Chondrocyte (in vitro differentiated cells): ENCODE results near the gene MAGEB5. TPM values are rescaled to one million over a fixed set of nuclear protein-coding genes. Genes with fewer than 3 reads are reported as not detected.
"Not testable (repeated sequence)": the region's sequence is repeated elsewhere in the genome, so short reads cannot be mapped to it uniquely, and the experiment has no call there.

Experiments used
- DNase-seq: peaks from one replicate; pipeline ENCODE4 v3.0.0; 2021; ENCODE audit warnings: mixed read lengths, low spot score
- H3K27ac Mint-ChIP-seq: one replicate; pipeline ENCODE4 v1.8.0; 2021; ENCODE audit warnings: mild to moderate bottlenecking, moderate library complexity, mixed read lengths; ENCODE audit not compliant: unreplicated experiment
- H3K27me3 Mint-ChIP-seq: 2 replicates; pipeline ENCODE4 v1.8.0; 2021; ENCODE audit warnings: low read depth, mixed read lengths
- H3K36me3 Mint-ChIP-seq: 2 replicates; pipeline ENCODE4 v1.8.0; 2021; ENCODE audit warnings: low read depth, mixed read lengths
- H3K4me1 Mint-ChIP-seq: 2 replicates; pipeline ENCODE4 v1.8.0; 2021; ENCODE audit warnings: low read depth, mild to moderate bottlenecking, mixed read lengths
- H3K4me3 Mint-ChIP-seq: one replicate; pipeline ENCODE4 v1.8.0; 2021; ENCODE audit warnings: mild to moderate bottlenecking, moderate library complexity, mixed read lengths; ENCODE audit not compliant: unreplicated experiment
- H3K9me3 Mint-ChIP-seq: 2 replicates; pipeline ENCODE4 v1.8.0; 2021; ENCODE audit warnings: low read depth, mixed read lengths
- CTCF ChIP-seq: fragments of 200-600 bp; sonication (generic); IDR thresholded peaks from 2 replicates; pipeline ENCODE4 v1.5.0; 2021; ENCODE audit warnings: antibody characterized with exemption, mild to moderate bottlenecking, moderate library complexity
- long read RNA-seq: library from polyadenylated mRNA; stranded (forward); transcript quantifications from one replicate; pipeline ENCODE4 v2.0.0, GENCODE V29; 2021
- total RNA-seq: library from RNA; stranded (reverse); gene quantifications from 3 replicates; pipeline ENCODE4 v1.2.1, GENCODE V29; 2021

MAGEB5 gene
- total RNA-seq: not detected in 3 replicates
- long read RNA-seq: 0 reads

GRCh38 chrX:26215869-26216268, at the start of gene MAGEB5:
Gene MAGEB5, plus strand, starts transcription at chrX:26216169. Its CDS starts 1,133 bp downstream, at chrX:26217302.
- H3K4me3 Mint-ChIP-seq: no peak within 1 kb of the TSS
- DNase-seq: no peak
- H3K27me3 Mint-ChIP-seq: no peaks in the 10 kb centered on the region
- TF ChIP-seq CTCF: no peak
- no peaks in the 10 kb centered on the region for H3K36me3 Mint-ChIP-seq
- no peak within 1 kb of the TSS for H3K27ac Mint-ChIP-seq
- H3K9me3 Mint-ChIP-seq: peaks cover 36% of the 10 kb centered on the region
- H3K4me1 Mint-ChIP-seq: no peaks in the 10 kb centered on the region

DNA sequence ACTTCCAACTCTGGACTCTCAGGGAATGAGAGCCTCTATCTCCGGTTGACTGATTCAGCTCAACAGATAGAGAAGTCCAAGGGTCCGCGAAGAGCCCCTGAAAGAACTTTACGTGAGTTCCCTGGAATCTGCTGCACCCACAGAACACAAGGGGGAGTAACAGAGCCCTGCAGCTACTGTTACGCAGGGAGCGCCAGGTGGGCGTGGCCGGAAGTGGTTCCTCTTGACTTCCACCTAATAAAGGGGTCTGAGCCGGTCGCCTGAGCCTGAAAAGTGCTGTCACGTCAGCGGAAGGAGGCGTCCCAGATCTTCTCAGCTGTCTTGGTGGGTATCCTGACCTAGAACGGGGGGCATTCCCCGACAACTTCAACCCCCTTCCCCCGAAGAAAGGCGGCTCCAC, 23.8 kb upstream of the MAGEB5 start, which contains the start of gene MAGEB6:
Gene MAGEB6 (plus strand): TSS at position 237 of the 400 bp plus-strand sequence. CDS start 1,407 bp downstream, outside the sequence.
- no peaks in the 10 kb centered on the region for H3K4me1 Mint-ChIP-seq
- TF ChIP-seq CTCF: no peak
- no peaks in the 10 kb centered on the region for H3K36me3 Mint-ChIP-seq
- H3K27ac Mint-ChIP-seq: no peak within 1 kb of the TSS
- no peak for DNase-seq
- peaks cover 32% of the 10 kb centered on the region for H3K9me3 Mint-ChIP-seq
- no peak within 1 kb of the TSS for H3K4me3 Mint-ChIP-seq
- no peaks in the 10 kb centered on the region for H3K27me3 Mint-ChIP-seq

GRCh38 chrX:26203561-26203960, 12.4 kb upstream of the MAGEB5 start:
- Mint-ChIP-seq H3K4me3 (no peak overlapping the region), H3K9me3 (peaks cover 37% of the 10 kb centered on the region), H3K36me3 (no peaks in the 10 kb centered on the region), H3K27me3 (no peaks in the 10 kb centered on the region), H3K27ac (no peak overlapping the region), H3K4me1 (no peaks in the 10 kb centered on the region)
- no peak for DNase-seq
- TF ChIP-seq CTCF: no peak

GRCh38 chrX:26204717-26205116, 11.3 kb upstream of the MAGEB5 start:
- H3K4me1 Mint-ChIP-seq, H3K27me3 Mint-ChIP-seq, DNase-seq, H3K4me3 Mint-ChIP-seq, H3K36me3 Mint-ChIP-seq, H3K27ac Mint-ChIP-seq: not testable (repeated sequence)
- peaks cover 37% of the 10 kb centered on the region for H3K9me3 Mint-ChIP-seq

- no peak overlapping the region for H3K27ac Mint-ChIP-seq
- H3K9me3 Mint-ChIP-seq: peaks cover 22% of the 10 kb centered on the region
- no peak for DNase-seq
- H3K27me3 Mint-ChIP-seq: no peaks in the 10 kb centered on the region
- H3K4me1 Mint-ChIP-seq: no peaks in the 10 kb centered on the region
- no peak overlapping the region for H3K4me3 Mint-ChIP-seq
- H3K36me3 Mint-ChIP-seq: no peaks in the 10 kb centered on the region
- no peak for TF ChIP-seq CTCF
Observed at GRCh38 chrX:26208012-26208411, 8.0 kb upstream of the MAGEB5 start.

- H3K4me3 Mint-ChIP-seq: no peak overlapping the region
- no peaks in the 10 kb centered on the region for H3K27me3 Mint-ChIP-seq
- no peaks in the 10 kb centered on the region for H3K36me3 Mint-ChIP-seq
- no peak overlapping the region for H3K27ac Mint-ChIP-seq
- H3K4me1 Mint-ChIP-seq: no peaks in the 10 kb centered on the region
- no peak for TF ChIP-seq CTCF
- H3K9me3 Mint-ChIP-seq: peaks cover 42% of the 10 kb centered on the region
- no peak for DNase-seq
Observed at GRCh38 chrX:26219351-26219750, 3.4 kb downstream of the MAGEB5 start.
